Esophagus squamous epithelium (tissue), 5 donors: ENCODE results near the gene PMM2. TPM values are rescaled to one million over a fixed set of nuclear protein-coding genes. Genes with fewer than 3 reads are reported as not detected.

ENCODE experiments used
- DNase-seq: peaks from one replicate; lab custom pipeline; 2025; lab: John Stamatoyannopoulos, UW
- H3K27ac ChIP-seq, 4 donors: fragments of 200-600 bp; sonication (generic); one replicate each; pipeline ENCODE4 v1.5.1; 2016 to 2019; ENCODE audit warnings: mild to moderate bottlenecking in 1 of 4
- H3K27me3 ChIP-seq, 4 donors: fragments of 200-600 bp; sonication (generic); 1 replicate in 3 of 4; 2 replicates in 1 of 4; pipeline versions ENCODE4 v1.5.1 to v1.6.0; 2017 to 2021; ENCODE audit warnings: antibody characterized with exemption in 1 of 4
- H3K36me3 ChIP-seq, 3 donors: fragments of 200-600 bp; sonication (generic); one replicate each; pipeline ENCODE4 v1.5.1; 2016 to 2019
- H3K4me1 ChIP-seq, 3 donors: fragments of 200-600 bp; sonication (generic); one replicate each; pipeline ENCODE4 v1.5.1; 2017 to 2019
- H3K4me3 ChIP-seq, 4 donors: fragments of 200-600 bp; sonication (generic); 1 replicate in 3 of 4; 2 replicates in 1 of 4; pipeline ENCODE4 v1.5.1; 2016 to 2019; ENCODE audit warnings: mild to moderate bottlenecking in 2 of 4, moderate library complexity in 1 of 4
- H3K9me3 ChIP-seq, 3 donors: fragments of 200-600 bp; sonication (generic); one replicate each; pipeline ENCODE4 v1.5.1; 2016 to 2019
- CTCF ChIP-seq, 6 experiments: fragments of 450-650 bp in 4 of 6; fragments of 200-600 bp in 2 of 6; sonication (generic) in 2 of 6; IDR thresholded peaks; one replicate each; pipeline ENCODE4 v1.5.1; 2016 to 2019; ENCODE audit warnings: antibody characterized with exemption in 6 of 6, mild to moderate bottlenecking in 4 of 6, moderate library complexity in 4 of 6
- POLR2A ChIP-seq, 4 donors: fragments of 450-650 bp; IDR thresholded peaks; one replicate each; pipeline ENCODE4 v1.6.1; 2017; ENCODE audit warnings: antibody characterized with exemption in 4 of 4, mild to moderate bottlenecking in 4 of 4, moderate library complexity in 3 of 4
- WGBS, 2 donors: methylation state at CpG; one replicate each; pipeline ENCODE4 v1.1.5; 2018; 5-methylcytosine and 5-hydroxymethylcytosine counted together
- intact Hi-C: fragments of 100-400 bp; cut with DNase I; formaldehyde crosslinking; loops from one replicate; pipeline ENCODE4 v1.15.0; 2022
- total RNA-seq, 4 donors: library from RNA; depleted of rRNA; stranded (reverse); fragments of >200 nt; gene quantifications; one replicate each; pipeline ENCODE4 v1.1.0, GENCODE V29; 2016
- donor health status: DM: yes; HTN: yes; CAD: no.

PMM2 gene
- total RNA-seq, 4 donors from 2014 or later = 36.3 to 54.3 (median 41.4) TPM

- DNase-seq = no peak
- no peaks in the 10 kb centered on the region for H3K27me3 ChIP-seq
- no peak overlapping the region for H3K4me3 ChIP-seq
- H3K36me3 ChIP-seq = peaks cover 0 to 29% (median 0%) of the 10 kb centered on the region in 3 donors
- H3K4me1 ChIP-seq = peaks cover 3 to 17% (median 7%) of the 10 kb centered on the region in 3 donors
- no peak overlapping the region for H3K27ac ChIP-seq
- 36 to 51% methylated on average over 5 of the region's 5 CpGs for WGBS, 2 donors
- TF ChIP-seq CTCF (IDR thresholded peaks at IDR 0.05) = no peak
- TF ChIP-seq POLR2A (IDR thresholded peaks at IDR 0.05) = no peak
- intact Hi-C loops = no loop called here
- H3K9me3 ChIP-seq = no peaks in the 10 kb centered on the region
Observed at GRCh38 chr16:8756755-8757154, 40.9 kb upstream of the PMM2 start.

- Histone ChIP-seq H3K4me3 (no peak overlapping the region), H3K9me3 (no peaks in the 10 kb centered on the region), H3K36me3 (peaks cover 0 to 27% (median 0%) of the 10 kb centered on the region in 3 donors), H3K4me1 (peaks cover 0 to 4% (median 0%) of the 10 kb centered on the region in 3 donors), H3K27ac (no peak overlapping the region), H3K27me3 (no peaks in the 10 kb centered on the region)
- intact Hi-C loops = no loop called here
- TF ChIP-seq CTCF (IDR thresholded peaks at IDR 0.05) = no peak
- TF ChIP-seq POLR2A (IDR thresholded peaks at IDR 0.05) = no peak
- DNase-seq = no peak
- 89 to 92% methylated on average over 6 of the region's 6 CpGs for WGBS, 2 donors
Observed at GRCh38 chr16:8758022-8758421, 39.6 kb upstream of the PMM2 start.

GRCh38 chr16:8760021-8760420 lies 37.6 kb upstream of the PMM2 start:
- TF ChIP-seq POLR2A (IDR thresholded peaks at IDR 0.05) (no peak), CTCF (IDR thresholded peaks at IDR 0.05) (no peak)
- H3K4me1 ChIP-seq = no peaks in the 10 kb centered on the region
- H3K9me3 ChIP-seq = no peaks in the 10 kb centered on the region
- no peaks in the 10 kb centered on the region for H3K27me3 ChIP-seq
- no peak overlapping the region for H3K4me3 ChIP-seq
- H3K36me3 ChIP-seq = peaks cover 0 to 38% (median 0%) of the 10 kb centered on the region in 3 donors
- 87 to 88% methylated on average over 9 to 10 of the region's 10 CpGs for WGBS, 2 donors
- intact Hi-C loops = no loop called here
- H3K27ac ChIP-seq = no peak overlapping the region
- DNase-seq = no peak

- intact Hi-C loops = no loop called here
- H3K36me3 ChIP-seq = peaks cover 0 to 47% (median 0%) of the 10 kb centered on the region in 3 donors
- TF ChIP-seq CTCF (IDR thresholded peaks at IDR 0.05) (no peak), POLR2A (IDR thresholded peaks at IDR 0.05) (no peak)
- H3K4me3 ChIP-seq = no peak overlapping the region
- 75 to 82% methylated on average over 6 of the region's 6 CpGs for WGBS, 2 donors
- no peaks in the 10 kb centered on the region for H3K4me1 ChIP-seq
- no peaks in the 10 kb centered on the region for H3K9me3 ChIP-seq
- H3K27ac ChIP-seq = no peak overlapping the region
- DNase-seq = no peak
- H3K27me3 ChIP-seq = no peaks in the 10 kb centered on the region
Observed at GRCh38 chr16:8761078-8761477, 36.6 kb upstream of the PMM2 start.

- TF ChIP-seq CTCF (IDR thresholded peaks at IDR 0.05) = no peak
- no peak for TF ChIP-seq POLR2A (IDR thresholded peaks at IDR 0.05)
- H3K27ac ChIP-seq = no peak overlapping the region
- H3K36me3 ChIP-seq = peaks cover 0 to 54% (median 0%) of the 10 kb centered on the region in 3 donors
- no peaks in the 10 kb centered on the region for H3K4me1 ChIP-seq
- no peaks in the 10 kb centered on the region for H3K9me3 ChIP-seq
- H3K4me3 ChIP-seq = no peak overlapping the region
- 85 to 94% methylated on average over 4 of the region's 4 CpGs for WGBS, 2 donors
- no peak for DNase-seq
- H3K27me3 ChIP-seq = no peaks in the 10 kb centered on the region
- intact Hi-C loops = no loop called here
Observed at GRCh38 chr16:8762254-8762653, 35.4 kb upstream of the PMM2 start.
